ENCODE results near the gene DUSP10.

Gene DUSP10

DNA sequence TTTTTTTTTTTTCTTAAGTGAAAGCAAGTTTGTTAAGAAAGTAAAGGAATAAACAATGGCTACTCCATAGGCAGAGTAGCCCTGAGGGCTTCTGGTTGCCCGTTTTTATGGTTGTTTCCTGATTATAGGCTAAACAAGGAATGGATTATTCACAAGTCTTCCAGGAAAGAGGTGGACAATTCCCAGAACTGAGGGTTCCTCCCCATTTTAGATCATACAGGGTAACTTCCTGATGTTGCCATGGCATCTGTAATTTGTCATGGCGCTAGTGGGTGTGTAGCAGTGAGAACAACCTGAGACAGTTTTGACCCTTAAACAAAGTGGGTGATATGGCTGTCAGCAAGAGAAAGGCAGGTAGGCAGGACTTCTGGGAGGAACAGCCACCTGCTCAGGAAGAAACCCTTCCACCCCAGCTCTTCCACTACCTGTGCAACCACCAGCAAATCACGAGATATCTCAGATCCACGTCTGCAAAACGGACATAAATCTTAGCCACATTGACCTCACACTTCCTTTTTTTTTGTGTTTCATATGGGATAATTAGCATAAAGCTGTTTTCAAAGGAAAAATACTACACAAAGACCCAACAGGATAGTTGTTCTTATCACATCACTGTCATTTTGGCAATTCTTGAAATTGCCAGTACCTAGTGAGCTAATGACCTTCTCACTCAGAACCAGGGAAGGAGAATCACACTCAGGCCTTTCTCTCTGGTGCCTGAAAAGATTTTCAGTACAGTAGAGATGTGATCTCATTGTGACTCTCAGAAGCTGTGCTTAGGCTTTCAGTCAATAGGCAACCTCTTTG lies 34.8 kb upstream of the DUSP10 start:
- TF ChIP-seq, protein P1, sequence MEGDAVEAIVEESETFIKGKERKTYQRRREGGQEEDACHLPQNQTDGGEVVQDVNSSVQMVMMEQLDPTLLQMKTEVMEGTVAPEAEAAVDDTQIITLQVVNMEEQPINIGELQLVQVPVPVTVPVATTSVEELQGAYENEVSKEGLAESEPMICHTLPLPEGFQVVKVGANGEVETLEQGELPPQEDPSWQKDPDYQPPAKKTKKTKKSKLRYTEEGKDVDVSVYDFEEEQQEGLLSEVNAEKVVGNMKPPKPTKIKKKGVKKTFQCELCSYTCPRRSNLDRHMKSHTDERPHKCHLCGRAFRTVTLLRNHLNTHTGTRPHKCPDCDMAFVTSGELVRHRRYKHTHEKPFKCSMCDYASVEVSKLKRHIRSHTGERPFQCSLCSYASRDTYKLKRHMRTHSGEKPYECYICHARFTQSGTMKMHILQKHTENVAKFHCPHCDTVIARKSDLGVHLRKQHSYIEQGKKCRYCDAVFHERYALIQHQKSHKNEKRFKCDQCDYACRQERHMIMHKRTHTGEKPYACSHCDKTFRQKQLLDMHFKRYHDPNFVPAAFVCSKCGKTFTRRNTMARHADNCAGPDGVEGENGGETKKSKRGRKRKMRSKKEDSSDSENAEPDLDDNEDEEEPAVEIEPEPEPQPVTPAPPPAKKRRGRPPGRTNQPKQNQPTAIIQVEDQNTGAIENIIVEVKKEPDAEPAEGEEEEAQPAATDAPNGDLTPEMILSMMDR (IDR thresholded peaks at IDR 0.05; ENCODE audit: insufficient read depth, low read length), result no peak
- TF ChIP-seq POLR2AphosphoS5 (IDR thresholded peaks at IDR 0.05; ENCODE audit: low read depth) (no peak), SPI1 (IDR thresholded peaks at IDR 0.05; ENCODE audit: borderline replicate concordance, low read depth) (peak; percentile 78; the same call in 1 of the 2 replicates)
- Histone ChIP-seq H3K4me3 (replicated peaks; ENCODE audit: insufficient read depth, low read length) (no peak overlapping the region), H3K27ac (replicated peaks) (no peak overlapping the region), H3K27me3 (ENCODE audit: insufficient read depth, poor library complexity, severe bottlenecking) (no peaks in the 10 kb centered on the region)
- no peak for DNase-seq (ENCODE audit: low read depth in 1 of 2, low spot score in 1 of 2)

DNA sequence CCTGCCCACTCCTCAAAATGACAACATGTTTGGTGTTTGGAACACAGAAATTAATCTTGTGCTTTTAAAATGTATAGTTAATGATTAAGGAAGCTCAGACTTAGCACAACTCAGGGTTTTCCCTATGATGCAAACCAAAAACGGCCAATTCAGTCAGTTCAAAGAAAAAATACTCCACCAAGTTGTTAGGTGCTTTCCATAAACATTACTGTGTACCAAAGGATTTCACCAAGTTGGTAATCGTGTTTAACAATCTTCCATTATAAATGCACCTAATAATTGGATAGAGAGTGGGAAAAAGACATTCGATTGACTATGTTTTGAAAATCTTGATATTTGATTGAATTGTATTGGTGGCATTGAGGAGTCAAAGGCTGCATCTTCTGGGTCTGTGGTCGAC lies 33.3 kb upstream of the DUSP10 start:
- no peak for DNase-seq (ENCODE audit: low read depth in 1 of 2, low spot score in 1 of 2)
- Histone ChIP-seq H3K27me3 (ENCODE audit: insufficient read depth, poor library complexity, severe bottlenecking) (no peaks in the 10 kb centered on the region), H3K27ac (replicated peaks) (no peak overlapping the region), H3K4me3 (replicated peaks; ENCODE audit: insufficient read depth, low read length) (no peak overlapping the region)
- TF ChIP-seq GABPA (IDR thresholded peaks at IDR 0.05; ENCODE audit: low read depth), result no peak

GRCh38 chr1:221774054-221774842 lies 32.4 kb upstream of the DUSP10 start:
- no peaks in the 10 kb centered on the region for H3K27me3 ChIP-seq (ENCODE audit: insufficient read depth, poor library complexity, severe bottlenecking)
- DNase-seq (ENCODE audit: low read depth in 1 of 2, low spot score in 1 of 2), result no peak
- H3K4me3 ChIP-seq (replicated peaks; ENCODE audit: insufficient read depth, low read length), result no peak overlapping the region
- H3K27ac ChIP-seq (replicated peaks), result no peak overlapping the region
- TF ChIP-seq SPI1 (IDR thresholded peaks at IDR 0.05; ENCODE audit: borderline replicate concordance, low read depth) (no peak), GABPA (IDR thresholded peaks at IDR 0.05; ENCODE audit: low read depth) (no peak)

- no peaks in the 10 kb centered on the region for H3K27me3 ChIP-seq (ENCODE audit: insufficient read depth, poor library complexity, severe bottlenecking)
- DNase-seq (ENCODE audit: low read depth in 1 of 2, low spot score in 1 of 2), result no peak
- no peak overlapping the region for H3K27ac ChIP-seq (replicated peaks)
- TF ChIP-seq REST (IDR thresholded peaks at IDR 0.05; ENCODE audit: insufficient replicate concordance, low read depth), result no peak
- no peak for TF ChIP-seq POLR2AphosphoS5 (IDR thresholded peaks at IDR 0.05; ENCODE audit: low read depth)
- TF ChIP-seq, protein P1 (IDR thresholded peaks at IDR 0.05; ENCODE audit: insufficient read depth, low read length), result no peak
- TF ChIP-seq GABPA (IDR thresholded peaks at IDR 0.05; ENCODE audit: low read depth), result no peak
- no peak for TF ChIP-seq SPI1 (IDR thresholded peaks at IDR 0.05; ENCODE audit: borderline replicate concordance, low read depth)
- no peak overlapping the region for H3K4me3 ChIP-seq (replicated peaks; ENCODE audit: insufficient read depth, low read length)
Observed at GRCh38 chr1:221773383-221773782, 31.5 kb upstream of the DUSP10 start.

DNA sequence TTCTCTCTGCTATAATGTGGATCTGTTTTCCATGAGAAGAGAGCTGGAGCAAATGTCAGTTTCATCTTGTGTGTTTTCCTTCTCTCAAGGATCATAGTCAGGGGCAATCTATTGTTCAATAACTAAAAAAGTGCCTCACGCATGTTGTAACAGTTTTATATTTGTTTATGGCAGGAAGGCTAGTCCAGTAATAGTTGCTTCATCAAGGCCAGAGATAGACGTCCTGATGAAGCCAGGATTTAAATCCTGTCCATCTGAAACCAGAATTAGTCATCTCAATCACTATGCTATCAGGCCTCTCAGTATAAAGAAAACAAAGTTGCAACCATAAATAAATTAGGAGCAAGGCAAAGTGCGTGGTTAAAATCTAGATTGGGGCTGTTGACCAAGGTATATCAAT lies 30.2 kb upstream of the DUSP10 start:
- no peaks in the 10 kb centered on the region for H3K27me3 ChIP-seq (ENCODE audit: insufficient read depth, poor library complexity, severe bottlenecking)
- no peak overlapping the region for H3K4me3 ChIP-seq (replicated peaks; ENCODE audit: insufficient read depth, low read length)
- DNase-seq (ENCODE audit: low read depth in 1 of 2, low spot score in 1 of 2), result no peak
- TF ChIP-seq SPI1 (IDR thresholded peaks at IDR 0.05; ENCODE audit: borderline replicate concordance, low read depth) (no peak), REST (IDR thresholded peaks at IDR 0.05; ENCODE audit: insufficient replicate concordance, low read depth) (no peak), POLR2AphosphoS5 (IDR thresholded peaks at IDR 0.05; ENCODE audit: low read depth) (no peak), GABPA (IDR thresholded peaks at IDR 0.05; ENCODE audit: low read depth) (no peak)
- TF ChIP-seq, protein P1 (IDR thresholded peaks at IDR 0.05; ENCODE audit: insufficient read depth, low read length), result no peak
- no peak overlapping the region for H3K27ac ChIP-seq (replicated peaks)

Measured in HL-60 (cell line).